Left ventricle myocardium superior (tissue), 1 donor: ENCODE data around the gene ZC3H12C. TPM values are rescaled to one million over a fixed set of nuclear protein-coding genes. Genes with fewer than 3 reads are reported as not detected.

Source experiments
- ATAC-seq: fragments of 200-7000 bp; cut with Tn5 transposase; one replicate; pipeline ENCODE4 v1.9.1; 2020; ENCODE audit warnings: mild to moderate bottlenecking, moderate library complexity
- DNase-seq: peaks from one replicate; pipeline ENCODE4 v3.0.0-alpha.2; 2020
- intact Hi-C: fragments of 100-400 bp; cut with micrococcal nuclease; formaldehyde crosslinking; loops from one replicate; pipeline ENCODE4 v1.11.0; 2022
- total RNA-seq: library from RNA; stranded (reverse); fragmentation: NEBNext Ultra II Directional; extraction: Animal tissue kit (Norgen Biotek cat#: 25700); gene quantifications from one replicate; pipeline ENCODE4 v1.2.1, GENCODE V29; 2021
- donor health status: DM: no; HTN: yes; CAD: no; lungs with severe emphysema.

ZC3H12C gene
- total RNA-seq, 1 donor from 2014 or later: 18.3 TPM

- intact Hi-C loops: loop anchor here (5.0 kb wide), 1 partner anchor 146 kb away; no protein-coding TSS in a partner anchor
- ATAC-seq (peak; percentile 70), DNase-seq (peak; percentile 81)
These were observed 460 bp downstream of the ZC3H12C start for GRCh38 chr11:110093407-110094297.

GRCh38 chr11:110094298-110095285 lies 1.4 kb downstream of the ZC3H12C start:
- ATAC-seq (no peak), DNase-seq (no peak)
- intact Hi-C loops: loop anchor here (5.0 kb wide), 1 partner anchor 147 kb away; no protein-coding TSS in a partner anchor

GRCh38 chr11:110095554-110095953 lies 2.4 kb downstream of the ZC3H12C start:
- intact Hi-C loops: no loop called here
- DNase-seq (no peak), ATAC-seq (no peak)

GRCh38 chr11:110096496-110096895 lies 3.3 kb downstream of the ZC3H12C start:
- intact Hi-C loops: no loop called here
- ATAC-seq: no peak

GRCh38 chr11:110097459-110098012 lies 4.3 kb downstream of the ZC3H12C start:
- DNase-seq (no peak), ATAC-seq (no peak)
- intact Hi-C loops: no loop called here

More at GRCh38 chr11:110096496-110096895, 3.3 kb downstream of the ZC3H12C start:
- no peak for DNase-seq

GRCh38 chr11:110098645-110099044 lies 5.5 kb downstream of the ZC3H12C start:
- intact Hi-C loops: no loop called here
- ATAC-seq (no peak), DNase-seq (no peak)

GRCh38 chr11:110100476-110101240 lies 7.5 kb downstream of the ZC3H12C start:
- DNase-seq (no peak), ATAC-seq (no peak)
- intact Hi-C loops: no loop called here

- intact Hi-C loops: no loop called here
- DNase-seq: no peak
- no peak for ATAC-seq
These were observed 13.6 kb downstream of the ZC3H12C start for GRCh38 chr11:110106713-110107274.

- intact Hi-C loops: no loop called here
- DNase-seq: no peak
These were observed 17.7 kb downstream of the ZC3H12C start for GRCh38 chr11:110110854-110111253.

GRCh38 chr11:110112457-110112856 lies 19.3 kb downstream of the ZC3H12C start:
- ATAC-seq (peak; percentile 19), DNase-seq (no peak)
- intact Hi-C loops: no loop called here

More at GRCh38 chr11:110110854-110111253, 17.7 kb downstream of the ZC3H12C start:
- no peak for ATAC-seq

GRCh38 chr11:110113505-110113904 lies 20.3 kb downstream of the ZC3H12C start:
- no peak for ATAC-seq
- intact Hi-C loops: no loop called here
- no peak for DNase-seq

GRCh38 chr11:110113973-110114372 lies 20.8 kb downstream of the ZC3H12C start:
- ATAC-seq (no peak), DNase-seq (no peak)
- intact Hi-C loops: no loop called here

- DNase-seq (no peak), ATAC-seq (no peak)
- intact Hi-C loops: no loop called here
These were observed 26.1 kb downstream of the ZC3H12C start for GRCh38 chr11:110119317-110119716.

- ATAC-seq (peak; percentile 52), DNase-seq (no peak)
- intact Hi-C loops: no loop called here
These were observed 28.0 kb downstream of the ZC3H12C start for GRCh38 chr11:110121204-110121603.

GRCh38 chr11:110123003-110123402 lies 29.8 kb downstream of the ZC3H12C start:
- ATAC-seq (no peak), DNase-seq (no peak)
- intact Hi-C loops: no loop called here

- intact Hi-C loops: no loop called here
- no peak for DNase-seq
- no peak for ATAC-seq
These were observed 31.4 kb downstream of the ZC3H12C start for GRCh38 chr11:110124605-110125004.

- ATAC-seq (no peak), DNase-seq (no peak)
- intact Hi-C loops: no loop called here
These were observed 32.4 kb downstream of the ZC3H12C start for GRCh38 chr11:110125632-110126031.

GRCh38 chr11:110126936-110127335 lies 33.7 kb downstream of the ZC3H12C start:
- no peak for ATAC-seq
- intact Hi-C loops: no loop called here
- no peak for DNase-seq
